Osteoblast (primary cell): ENCODE measurements around the gene ATP6V1G3. TPM values are rescaled to one million over a fixed set of nuclear protein-coding genes. Genes with fewer than 3 reads are reported as not detected.

Experiments
- DNase-seq: peaks from one replicate; pipeline ENCODE4 v3.0.0; 2011; ENCODE audit warnings: low spot score, mixed read lengths; ENCODE audit not compliant: insufficient read length; ENCODE audit errors: missing footprints
- H2AFZ ChIP-seq: 2 replicates; pipeline ENCODE4 v1.6.0; 2011; ENCODE audit warnings: mild to moderate bottlenecking, low read length
- H3K27ac ChIP-seq: 2 replicates; pipeline ENCODE4 v1.5.1; 2011; ENCODE audit warnings: mild to moderate bottlenecking, low read depth, low read length, moderate library complexity
- H3K27me3 ChIP-seq: 2 replicates; pipeline ENCODE4 v1.6.0; 2012; ENCODE audit warnings: mild to moderate bottlenecking, control low read depth, inconsistent platforms, low read length, moderate library complexity; ENCODE audit not compliant: insufficient read depth
- H3K36me3 ChIP-seq: 2 replicates; pipeline ENCODE4 v1.5.1; 2011; ENCODE audit warnings: mild to moderate bottlenecking, low read length, control low read depth, moderate library complexity; ENCODE audit not compliant: insufficient read depth
- H3K4me1 ChIP-seq: 2 replicates; pipeline ENCODE4 v1.5.1; 2011; ENCODE audit warnings: mild to moderate bottlenecking, low read length, control low read depth, moderate library complexity; ENCODE audit not compliant: insufficient read depth
- H3K4me2 ChIP-seq: 2 replicates; pipeline ENCODE4 v1.6.0; 2011; ENCODE audit warnings: mild to moderate bottlenecking, low read length; ENCODE audit not compliant: insufficient read depth
- H3K4me3 ChIP-seq: fragments of 200-600 bp; sonication (generic); 3 replicates; pipeline ENCODE4 v1.5.1; 2012; ENCODE audit warnings: mild to moderate bottlenecking, low read length, inconsistent platforms; ENCODE audit not compliant: insufficient read depth
- H3K79me2 ChIP-seq: 2 replicates; pipeline ENCODE4 v1.6.0; 2012; ENCODE audit warnings: mild to moderate bottlenecking, low read length, control low read depth, inconsistent platforms; ENCODE audit not compliant: insufficient read depth
- H3K9me3 ChIP-seq: 2 replicates; pipeline ENCODE4 v1.5.1; 2011; ENCODE audit warnings: low read depth, low read length, control low read depth
- H4K20me1 ChIP-seq: 2 replicates; pipeline ENCODE4 v1.6.0; 2012; ENCODE audit warnings: mild to moderate bottlenecking, low read length, control low read depth; ENCODE audit not compliant: insufficient read depth
- total RNA-seq: library from RNA; depleted of rRNA; stranded (reverse); fragments of >200 nt; gene quantifications from 2 replicates; pipeline ENCODE4 v1.2.3, GENCODE V29; 2012
- TF ChIP-seq, protein P1 (sequence below): IDR thresholded peaks from 2 replicates; pipeline ENCODE4 v1.5.1; 2011; ENCODE audit warnings: mild to moderate bottlenecking, low read depth, low read length, moderate library complexity; ENCODE audit errors: extremely low read depth

The ATP6V1G3 gene
- total RNA-seq, 1 donor: 0.36 TPM

DNA sequence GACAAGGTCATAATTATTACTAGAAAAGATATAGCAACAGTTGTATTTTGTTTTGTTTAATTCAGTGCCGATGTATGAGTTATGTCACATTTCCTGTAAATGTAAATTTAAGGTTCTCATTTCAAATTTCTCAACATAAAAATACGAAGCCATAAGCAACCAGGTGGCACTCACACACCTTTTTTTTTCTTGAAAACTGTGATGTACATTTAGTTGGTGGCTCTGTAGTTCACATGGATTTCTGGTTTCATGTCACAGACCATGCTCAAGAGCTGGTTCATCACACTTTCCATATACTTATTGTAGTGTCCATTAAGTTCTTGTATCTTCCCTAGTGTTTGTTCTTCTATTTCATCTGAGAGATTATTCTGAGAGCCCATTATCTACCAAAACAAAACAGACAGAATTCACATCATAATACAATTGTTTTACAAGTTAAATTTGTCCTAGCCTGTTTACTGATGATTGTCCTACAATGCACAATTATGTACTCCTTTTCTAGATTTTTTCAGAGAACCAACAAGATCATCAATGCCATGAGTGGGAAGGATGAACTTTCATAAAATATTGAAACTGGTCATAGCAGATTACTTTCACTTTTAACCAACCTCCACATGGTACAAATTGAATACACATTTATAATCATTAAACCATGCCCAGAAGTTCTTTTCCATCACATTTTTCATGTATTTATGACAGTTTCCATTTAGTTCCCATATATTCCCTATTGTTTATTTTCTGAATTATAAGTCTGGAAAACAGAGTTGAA, 17.1 kb downstream of the ATP6V1G3 start:
- peak overlapping the region; percentile 61 for H2AFZ ChIP-seq

DNA sequence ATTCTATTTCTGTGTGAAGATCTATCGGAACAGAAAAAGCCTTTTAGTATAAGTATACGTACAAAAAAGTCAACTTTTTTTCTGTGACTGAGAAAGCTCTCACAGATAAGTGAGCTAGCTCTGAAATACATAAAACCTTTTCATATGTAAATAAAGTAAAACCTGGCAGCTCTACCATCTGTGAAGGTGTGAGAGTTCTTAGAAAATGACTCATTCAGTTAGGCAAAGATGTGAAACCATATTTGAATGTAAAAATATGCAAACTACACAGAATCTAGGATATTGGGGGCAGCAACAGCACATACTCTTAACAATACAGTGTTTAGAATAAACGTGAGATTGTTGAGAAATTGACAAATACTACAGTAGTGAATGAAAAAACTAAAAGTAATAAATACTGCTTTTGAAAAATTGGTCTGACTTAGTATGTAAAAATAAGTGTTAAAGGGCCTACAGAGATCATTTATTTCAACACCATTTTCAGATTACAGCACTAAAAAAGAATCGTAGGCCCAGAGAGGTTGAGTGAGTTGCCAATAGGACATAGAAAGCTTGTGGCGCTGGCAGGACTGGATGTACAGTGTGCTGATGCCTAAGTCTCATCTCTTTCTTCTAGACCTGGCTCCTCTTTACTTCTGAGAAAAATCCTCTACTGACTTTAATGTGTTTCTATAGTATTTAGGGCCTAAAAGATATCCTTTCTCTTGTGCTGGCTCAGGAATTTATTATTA, 19.8 kb downstream of the ATP6V1G3 start:
- no peak for DNase-seq
- TF ChIP-seq, protein P1, sequence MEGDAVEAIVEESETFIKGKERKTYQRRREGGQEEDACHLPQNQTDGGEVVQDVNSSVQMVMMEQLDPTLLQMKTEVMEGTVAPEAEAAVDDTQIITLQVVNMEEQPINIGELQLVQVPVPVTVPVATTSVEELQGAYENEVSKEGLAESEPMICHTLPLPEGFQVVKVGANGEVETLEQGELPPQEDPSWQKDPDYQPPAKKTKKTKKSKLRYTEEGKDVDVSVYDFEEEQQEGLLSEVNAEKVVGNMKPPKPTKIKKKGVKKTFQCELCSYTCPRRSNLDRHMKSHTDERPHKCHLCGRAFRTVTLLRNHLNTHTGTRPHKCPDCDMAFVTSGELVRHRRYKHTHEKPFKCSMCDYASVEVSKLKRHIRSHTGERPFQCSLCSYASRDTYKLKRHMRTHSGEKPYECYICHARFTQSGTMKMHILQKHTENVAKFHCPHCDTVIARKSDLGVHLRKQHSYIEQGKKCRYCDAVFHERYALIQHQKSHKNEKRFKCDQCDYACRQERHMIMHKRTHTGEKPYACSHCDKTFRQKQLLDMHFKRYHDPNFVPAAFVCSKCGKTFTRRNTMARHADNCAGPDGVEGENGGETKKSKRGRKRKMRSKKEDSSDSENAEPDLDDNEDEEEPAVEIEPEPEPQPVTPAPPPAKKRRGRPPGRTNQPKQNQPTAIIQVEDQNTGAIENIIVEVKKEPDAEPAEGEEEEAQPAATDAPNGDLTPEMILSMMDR: no peak
- Histone ChIP-seq H3K4me2 (no peak overlapping the region), H2AFZ (no peak overlapping the region), H3K79me2 (no peaks in the 10 kb centered on the region), H4K20me1 (no peaks in the 10 kb centered on the region), H3K27me3 (no peaks in the 10 kb centered on the region), H3K27ac (no peak overlapping the region), H3K4me3 (no peak overlapping the region), H3K36me3 (no peaks in the 10 kb centered on the region), H3K9me3 (no peaks in the 10 kb centered on the region), H3K4me1 (peaks cover 6% of the 10 kb centered on the region)

More for the DNA sequence above, 17.1 kb downstream of the ATP6V1G3 start:
- Histone ChIP-seq H3K36me3 (no peaks in the 10 kb centered on the region), H3K27ac (no peak overlapping the region), H3K79me2 (no peaks in the 10 kb centered on the region), H3K9me3 (no peaks in the 10 kb centered on the region), H3K4me1 (peaks cover 13% of the 10 kb centered on the region), H3K4me2 (peak overlapping the region; percentile 61), H3K4me3 (no peak overlapping the region), H3K27me3 (no peaks in the 10 kb centered on the region), H4K20me1 (no peaks in the 10 kb centered on the region)
- TF ChIP-seq, protein P1: no peak
- DNase-seq: no peak

DNA sequence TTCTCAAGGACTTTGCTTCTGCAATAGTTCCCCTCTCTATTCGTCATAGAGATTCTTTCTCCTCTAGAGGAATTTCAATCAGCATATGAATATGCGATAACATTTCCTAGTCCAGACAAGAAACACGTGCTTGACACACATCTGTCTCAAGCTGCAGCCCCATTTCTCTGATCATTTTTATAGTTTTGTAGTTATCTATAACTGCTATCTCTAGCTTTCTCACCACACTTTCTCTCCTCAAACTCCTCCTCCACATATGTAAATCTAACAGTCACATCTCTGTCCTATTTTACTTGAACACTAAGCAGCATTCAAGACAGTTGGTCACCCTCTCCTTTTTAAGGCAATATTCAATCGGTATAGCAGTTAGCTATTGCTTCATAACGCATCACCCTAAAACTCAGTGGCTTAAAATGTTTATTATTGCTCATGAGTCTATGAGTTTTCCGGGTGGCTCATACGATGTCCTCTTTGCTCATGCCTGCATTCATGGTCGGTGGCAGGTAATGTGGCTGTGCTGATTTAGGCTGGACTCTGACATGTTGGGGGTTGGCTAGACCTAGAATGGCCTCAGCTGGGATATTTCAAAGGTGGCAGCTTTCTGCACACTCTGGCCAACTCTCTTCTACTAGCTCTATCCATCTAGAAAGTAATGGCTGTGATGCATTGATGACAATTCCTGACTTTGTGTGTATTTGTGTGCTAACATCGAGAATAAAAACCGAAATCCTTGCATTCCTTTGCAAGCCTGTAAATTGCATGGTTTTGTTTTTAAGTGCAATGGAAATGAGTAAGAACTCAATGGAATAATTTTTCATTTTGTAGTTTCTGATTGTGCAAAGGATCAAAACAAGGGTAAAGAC, 20.6 kb downstream of the ATP6V1G3 start:
- Histone ChIP-seq H3K36me3 (no peaks in the 10 kb centered on the region), H4K20me1 (no peaks in the 10 kb centered on the region), H3K27me3 (no peaks in the 10 kb centered on the region), H3K79me2 (no peaks in the 10 kb centered on the region), H2AFZ (peak overlapping the region; percentile 6), H3K4me3 (no peak overlapping the region), H3K27ac (no peak overlapping the region), H3K4me2 (no peak overlapping the region), H3K4me1 (peaks cover 6% of the 10 kb centered on the region), H3K9me3 (no peaks in the 10 kb centered on the region)
- TF ChIP-seq, protein P1: no peak
- DNase-seq: no peak
